Mucosa of rectum (tissue), 2 donors: ENCODE measurements around the gene CAMTA1.

ENCODE experiments used
- H3K27ac ChIP-seq, 2 donors: one replicate each; pipeline ENCODE4 v1.7.0; 2013; ENCODE audit warnings: inconsistent platforms in 2 of 2, low read depth in 2 of 2, low read length in 2 of 2
- H3K27me3 ChIP-seq, 2 donors: one replicate each; pipeline ENCODE4 v1.7.0; 2013; ENCODE audit warnings: low read length in 2 of 2; ENCODE audit not compliant: control insufficient read depth in 2 of 2, insufficient read depth in 2 of 2
- H3K36me3 ChIP-seq, 2 donors: one replicate each; pipeline ENCODE4 v1.7.0; 2013; ENCODE audit warnings: low read length in 2 of 2; ENCODE audit not compliant: control insufficient read depth in 2 of 2, insufficient read depth in 2 of 2
- H3K4me1 ChIP-seq, 2 donors: one replicate each; pipeline ENCODE4 v1.7.0; 2013; ENCODE audit warnings: low read length in 2 of 2, mild to moderate bottlenecking in 1 of 2; ENCODE audit not compliant: control insufficient read depth in 2 of 2, insufficient read depth in 2 of 2
- H3K4me3 ChIP-seq, 2 donors: one replicate each; pipeline ENCODE4 v1.7.0; 2013; ENCODE audit warnings: low read length in 2 of 2
- H3K9ac ChIP-seq, 2 donors: one replicate each; pipeline ENCODE4 v1.7.0; 2013; ENCODE audit warnings: low read length in 2 of 2, low read depth in 1 of 2, mild to moderate bottlenecking in 1 of 2
- H3K9me3 ChIP-seq, 2 donors: one replicate each; pipeline ENCODE4 v1.7.0; 2013; ENCODE audit warnings: low read length in 2 of 2; ENCODE audit not compliant: control insufficient read depth in 2 of 2
- donor health status: healthy.
- donor health status: Normal muscosa, but diverticular disease.

CAMTA1 gene

GRCh38 chr1:7386226-7387052 is 601.2 kb downstream of the CAMTA1 start:
- Histone ChIP-seq H3K4me1 (no peaks in the 10 kb centered on the region), H3K9me3 (no peaks in the 10 kb centered on the region), H3K9ac (no peak overlapping the region), H3K36me3 (no peaks in the 10 kb centered on the region), H3K4me3 (no peak overlapping the region), H3K27me3 (no peaks in the 10 kb centered on the region), H3K27ac (no peak overlapping the region)

GRCh38 chr1:7387053-7387927 is 602.0 kb downstream of the CAMTA1 start:
- no peak overlapping the region for H3K4me3 ChIP-seq
- no peaks in the 10 kb centered on the region for H3K27me3 ChIP-seq
- no peaks in the 10 kb centered on the region for H3K4me1 ChIP-seq
- H3K36me3 ChIP-seq: no peaks in the 10 kb centered on the region
- no peaks in the 10 kb centered on the region for H3K9me3 ChIP-seq
- no peak overlapping the region for H3K27ac ChIP-seq
- no peak overlapping the region for H3K9ac ChIP-seq

- no peak overlapping the region for H3K9ac ChIP-seq
- no peak overlapping the region for H3K4me3 ChIP-seq
- no peaks in the 10 kb centered on the region for H3K36me3 ChIP-seq
- H3K27me3 ChIP-seq: no peaks in the 10 kb centered on the region
- H3K27ac ChIP-seq: no peak overlapping the region
- no peaks in the 10 kb centered on the region for H3K4me1 ChIP-seq
- no peaks in the 10 kb centered on the region for H3K9me3 ChIP-seq
These were observed 602.9 kb downstream of the CAMTA1 start for GRCh38 chr1:7388141-7388487.

- no peaks in the 10 kb centered on the region for H3K36me3 ChIP-seq
- H3K4me1 ChIP-seq: no peaks in the 10 kb centered on the region
- no peaks in the 10 kb centered on the region for H3K9me3 ChIP-seq
- H3K27ac ChIP-seq: no peak overlapping the region
- no peaks in the 10 kb centered on the region for H3K27me3 ChIP-seq
- no peak overlapping the region for H3K9ac ChIP-seq
- no peak overlapping the region for H3K4me3 ChIP-seq
These were observed 603.4 kb downstream of the CAMTA1 start for GRCh38 chr1:7388488-7389185.

- Histone ChIP-seq H3K27me3 (no peaks in the 10 kb centered on the region), H3K4me3 (no peak overlapping the region), H3K4me1 (no peaks in the 10 kb centered on the region), H3K9ac (no peak overlapping the region), H3K36me3 (no peaks in the 10 kb centered on the region), H3K9me3 (no peaks in the 10 kb centered on the region), H3K27ac (no peak overlapping the region)
These were observed 604.1 kb downstream of the CAMTA1 start for GRCh38 chr1:7389201-7389905.

- Histone ChIP-seq H3K4me3 (no peak overlapping the region), H3K9ac (no peak overlapping the region), H3K4me1 (no peaks in the 10 kb centered on the region), H3K27me3 (no peaks in the 10 kb centered on the region), H3K27ac (no peak overlapping the region), H3K9me3 (no peaks in the 10 kb centered on the region), H3K36me3 (no peaks in the 10 kb centered on the region)
These were observed 604.8 kb downstream of the CAMTA1 start for GRCh38 chr1:7389906-7390603.

- no peak overlapping the region for H3K9ac ChIP-seq
- H3K27ac ChIP-seq: no peak overlapping the region
- H3K36me3 ChIP-seq: no peaks in the 10 kb centered on the region
- no peak overlapping the region for H3K4me3 ChIP-seq
- no peaks in the 10 kb centered on the region for H3K9me3 ChIP-seq
- H3K27me3 ChIP-seq: no peaks in the 10 kb centered on the region
- no peaks in the 10 kb centered on the region for H3K4me1 ChIP-seq
These were observed 605.3 kb downstream of the CAMTA1 start for GRCh38 chr1:7390604-7391000.

GRCh38 chr1:7393136-7393535 is 607.9 kb downstream of the CAMTA1 start:
- Histone ChIP-seq H3K27ac (no peak overlapping the region), H3K27me3 (no peaks in the 10 kb centered on the region), H3K9ac (no peak overlapping the region), H3K4me3 (no peak overlapping the region), H3K36me3 (no peaks in the 10 kb centered on the region), H3K4me1 (no peaks in the 10 kb centered on the region), H3K9me3 (no peaks in the 10 kb centered on the region)

GRCh38 chr1:7395251-7395650 is 610.0 kb downstream of the CAMTA1 start:
- Histone ChIP-seq H3K36me3 (no peaks in the 10 kb centered on the region), H3K4me3 (no peak overlapping the region), H3K27me3 (no peaks in the 10 kb centered on the region), H3K9ac (no peak overlapping the region), H3K27ac (no peak overlapping the region), H3K9me3 (no peaks in the 10 kb centered on the region), H3K4me1 (no peaks in the 10 kb centered on the region)
